Naive B cell (primary cell): ENCODE results near the gene EZH1. TPM values are rescaled to one million over a fixed set of nuclear protein-coding genes. Genes with fewer than 3 reads are reported as not detected.
"Not testable (repeated sequence)": the region's sequence is repeated elsewhere in the genome, so short reads cannot be mapped to it uniquely, and the experiment has no call there.

Experiments used
- ATAC-seq, 2 donors: fragments of 150-1000 bp; cut with Tn5 transposase; 2 replicates each; pipeline ENCODE4 v1.10.0; 2021; ENCODE audit warnings: low read depth in 2 of 2, mild to moderate bottlenecking in 2 of 2, moderate library complexity in 2 of 2
- DNase-seq: peaks from one replicate; pipeline ENCODE4 v3.0.0; 2022
- H3K27ac Mint-ChIP-seq, 6 donors: one replicate each; pipeline ENCODE4 v1.8.0; 2020 to 2022; ENCODE audit warnings: mild to moderate bottlenecking in 6 of 6, mixed read lengths in 6 of 6, moderate library complexity in 5 of 6, inconsistent platforms in 2 of 6
- H3K27me3 Mint-ChIP-seq, 3 donors: one replicate each; pipeline ENCODE4 v1.8.0; 2021 to 2022; ENCODE audit warnings: mixed read lengths in 3 of 3, mild to moderate bottlenecking in 1 of 3
- H3K36me3 Mint-ChIP-seq, 2 donors: one replicate each; pipeline ENCODE4 v1.8.0; 2020 to 2022; ENCODE audit warnings: mixed read lengths in 2 of 2, inconsistent platforms in 1 of 2, mild to moderate bottlenecking in 1 of 2
- H3K4me1 Mint-ChIP-seq, 3 donors: one replicate each; pipeline ENCODE4 v1.8.0; 2020 to 2022; ENCODE audit warnings: mixed read lengths in 3 of 3, inconsistent platforms in 1 of 3, mild to moderate bottlenecking in 1 of 3, moderate library complexity in 1 of 3
- H3K4me3 Mint-ChIP-seq, 8 donors: one replicate each; pipeline ENCODE4 v1.8.0; 2020 to 2022; ENCODE audit warnings: mild to moderate bottlenecking in 8 of 8, mixed read lengths in 8 of 8, moderate library complexity in 8 of 8, inconsistent platforms in 2 of 8
- H3K9me3 Mint-ChIP-seq, 7 donors: one replicate each; pipeline ENCODE4 v1.8.0; 2020 to 2022; ENCODE audit warnings: mixed read lengths in 7 of 7, mild to moderate bottlenecking in 5 of 7, inconsistent platforms in 2 of 7, moderate library complexity in 1 of 7
- polyA plus RNA-seq, 6 donors: library from polyadenylated mRNA; unstranded; fragments of 300-500 nt; fragmentation: Illumina TruSeq; gene quantifications; one replicate each; pipeline ENCODE4 v1.2.3, GENCODE V29; 2021; ENCODE audit warnings: low read depth in 6 of 6

EZH1 gene
- polyA plus RNA-seq, 6 donors from 2014 or later = 8.2 to 63.4 (median 47.3) TPM

DNA sequence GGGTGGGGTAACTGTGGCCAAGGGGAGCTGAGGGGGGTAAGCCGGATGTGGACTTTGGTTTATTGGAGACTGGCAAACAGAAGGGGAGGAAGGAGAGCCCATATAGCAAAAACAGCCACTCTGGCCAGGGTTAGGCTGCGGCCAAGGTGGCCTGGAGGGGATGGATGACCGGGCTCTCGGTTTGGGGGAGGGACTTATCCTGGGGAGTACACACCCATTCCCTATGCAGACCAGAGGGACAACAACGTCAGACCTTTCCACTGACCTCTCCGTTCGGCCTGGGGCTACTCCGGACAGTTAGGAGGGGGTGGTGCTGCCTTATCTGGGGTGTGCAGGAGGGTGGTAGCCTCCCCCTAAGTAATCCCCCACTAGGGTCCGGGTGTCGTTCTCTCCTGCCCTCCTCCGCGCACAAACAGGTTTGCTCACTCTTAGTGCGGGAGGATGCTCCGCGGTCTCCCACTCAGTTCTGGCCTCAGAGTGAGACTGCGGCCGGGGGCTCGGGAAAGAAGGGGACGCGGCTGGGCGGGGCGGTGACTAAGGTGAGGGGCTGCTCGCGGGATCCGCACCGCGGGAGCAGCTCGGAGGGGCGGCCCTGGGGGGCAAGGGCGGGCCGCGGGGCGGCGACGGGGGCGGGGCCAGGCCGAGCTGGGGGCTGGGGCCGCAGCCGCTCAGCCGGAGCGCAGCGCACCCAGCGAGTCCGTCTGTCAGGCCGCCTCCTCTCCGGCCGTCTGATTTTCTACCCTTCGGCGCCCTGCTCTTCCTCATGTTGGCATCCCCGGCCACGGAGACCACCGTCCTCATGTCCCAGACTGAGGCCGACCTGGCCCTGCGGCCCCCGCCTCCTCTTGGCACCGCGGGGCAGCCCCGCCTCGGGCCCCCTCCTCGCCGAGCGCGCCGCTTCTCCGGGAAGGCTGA, 35.4 kb upstream of the EZH1 start, which contains the start of gene WNK4:
WNK4 (plus strand) TSS at position 675 of the 915 bp plus-strand sequence; CDS start at position 764, 89 bp downstream.
- ATAC-seq = peak in 1 of 2 donors; percentile 27
- H3K36me3 Mint-ChIP-seq = peaks cover 11 to 25% of the 10 kb centered on the region in 2 donors
- peak within 1 kb of the TSS in 3 of 6 donors; percentile 44 to 88 (median 51) for H3K27ac Mint-ChIP-seq

GRCh38 chr17:42779304-42779935, 34.6 kb upstream of the EZH1 start:
- Mint-ChIP-seq H3K4me3 (peak overlapping the region in 5 of 8 donors; percentile 19 to 76 (median 27)), H3K4me1 (peaks cover 14 to 39% (median 38%) of the 10 kb centered on the region in 3 donors), H3K36me3 (peaks cover 11 to 25% of the 10 kb centered on the region in 2 donors), H3K27me3 (peaks cover 21 to 46% (median 39%) of the 10 kb centered on the region in 3 donors), H3K27ac (peak overlapping the region in 3 of 6 donors; percentile 44 to 88 (median 51)), H3K9me3 (peaks cover 0 to 2% (median 0%) of the 10 kb centered on the region in 7 donors)
- DNase-seq (no peak), ATAC-seq (no peak)

More for the DNA sequence above, 35.4 kb upstream of the EZH1 start, which contains the start of gene WNK4:
- Mint-ChIP-seq H3K4me1 (peaks cover 19 to 44% (median 43%) of the 10 kb centered on the region in 3 donors), H3K9me3 (peaks cover 0 to 2% (median 0%) of the 10 kb centered on the region in 7 donors), H3K4me3 (peak within 1 kb of the TSS; percentile 19 to 83 (median 60)), H3K27me3 (peaks cover 27 to 54% (median 47%) of the 10 kb centered on the region in 3 donors)
- DNase-seq = no peak

DNA sequence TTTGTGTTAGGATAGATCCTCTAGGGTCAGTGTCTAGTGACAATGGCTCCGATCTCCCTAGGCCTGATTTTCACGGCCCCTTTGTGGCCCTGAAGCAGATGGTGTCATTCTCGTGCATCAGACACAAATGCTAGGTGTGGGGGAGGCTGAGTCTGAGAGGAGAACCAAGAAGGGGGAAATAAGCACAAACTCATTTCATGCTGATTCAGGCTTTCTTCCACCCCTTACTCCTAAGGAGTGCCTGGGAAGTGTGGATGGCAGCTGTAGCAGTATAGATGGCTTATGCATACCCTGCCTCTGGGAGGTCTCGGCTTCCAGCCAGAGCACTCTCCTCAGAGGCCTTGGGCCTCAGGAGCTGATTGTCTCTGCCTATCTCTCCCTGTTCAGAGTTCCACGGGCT, 33.7 kb upstream of the EZH1 start:
- ATAC-seq = no peak
- DNase-seq = no peak
- Mint-ChIP-seq H3K27me3 (peaks cover 14 to 38% (median 30%) of the 10 kb centered on the region in 3 donors), H3K4me3 (no peak overlapping the region), H3K4me1 (peaks cover 21 to 41% (median 40%) of the 10 kb centered on the region in 3 donors), H3K27ac (no peak overlapping the region), H3K9me3 (peaks cover 0 to 2% (median 0%) of the 10 kb centered on the region in 7 donors), H3K36me3 (peaks cover 11 to 25% of the 10 kb centered on the region in 2 donors)

DNA sequence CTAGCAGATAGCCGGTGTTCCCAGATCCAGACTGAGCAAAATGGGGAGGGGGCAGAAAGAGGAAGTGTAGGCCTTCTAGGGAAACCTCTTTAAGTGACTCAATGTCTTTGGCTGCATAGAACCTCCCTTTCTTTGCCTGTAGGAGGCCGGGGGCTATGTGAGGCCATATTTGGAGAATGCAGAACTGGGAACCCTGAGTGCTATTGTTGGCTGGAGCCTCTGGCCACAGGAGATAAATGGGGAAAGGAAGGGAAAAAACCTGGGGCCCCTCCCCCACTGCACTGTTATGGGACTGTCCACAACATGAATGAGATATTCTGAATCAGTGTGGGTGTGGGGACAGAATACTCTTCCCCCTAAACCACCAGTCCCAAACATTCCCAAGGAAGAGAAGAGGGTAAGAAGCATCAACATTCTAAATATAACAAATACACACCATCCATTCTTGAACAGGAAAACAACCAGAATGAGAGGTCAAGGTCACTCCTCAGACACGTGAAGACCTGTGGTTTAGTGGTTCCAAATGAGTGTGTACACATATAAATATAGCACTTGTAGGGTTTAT, 30.8 kb upstream of the EZH1 start:
- peaks cover 0 to 4% (median 0%) of the 10 kb centered on the region in 7 donors for H3K9me3 Mint-ChIP-seq
- no peak overlapping the region for H3K27ac Mint-ChIP-seq
- peak overlapping the region in 5 of 8 donors; percentile 47 to 97 (median 95) for H3K4me3 Mint-ChIP-seq
- H3K4me1 Mint-ChIP-seq = peaks cover 24 to 45% (median 35%) of the 10 kb centered on the region in 3 donors
- peaks cover 11 to 25% of the 10 kb centered on the region in 2 donors for H3K36me3 Mint-ChIP-seq
- peaks cover 0 to 12% (median 8%) of the 10 kb centered on the region in 3 donors for H3K27me3 Mint-ChIP-seq
- DNase-seq = no peak
- ATAC-seq = no peak

DNA sequence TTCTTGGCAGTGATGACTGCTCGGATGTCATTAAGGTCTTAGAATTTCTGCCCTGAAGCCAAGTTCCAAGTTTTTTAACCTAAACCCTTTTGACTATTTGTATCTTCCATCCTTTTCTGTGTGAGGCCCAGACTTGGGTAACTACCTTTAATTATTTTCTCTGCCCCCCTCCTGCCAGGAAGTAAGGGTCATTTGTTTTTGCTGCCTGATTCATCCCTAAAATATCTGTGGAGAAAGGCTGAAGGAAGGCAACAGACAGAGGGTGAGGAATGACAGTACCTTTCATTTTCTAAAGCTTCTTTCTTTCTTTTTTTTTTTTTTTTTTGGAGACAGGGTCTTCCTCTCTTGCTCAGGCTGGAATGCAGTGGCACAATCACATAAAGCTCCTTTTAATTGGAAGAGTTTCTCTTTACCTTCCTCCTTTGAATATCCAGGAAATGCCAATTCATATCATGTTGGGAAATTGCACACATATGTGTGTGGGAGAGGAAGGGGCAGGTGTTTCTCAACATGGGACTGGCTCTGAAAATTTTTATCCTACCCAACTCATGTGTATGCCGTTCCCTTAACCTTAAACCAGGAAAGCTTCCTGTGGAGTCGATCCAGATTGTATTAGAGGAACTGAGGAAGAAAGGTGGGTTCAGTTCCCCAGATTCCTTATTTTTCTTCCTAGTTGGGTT, 29.4 kb upstream of the EZH1 start:
- H3K9me3 Mint-ChIP-seq = peaks cover 0 to 4% (median 0%) of the 10 kb centered on the region in 7 donors
- H3K36me3 Mint-ChIP-seq = peaks cover 5 to 16% of the 10 kb centered on the region in 2 donors
- DNase-seq (no peak), ATAC-seq (no peak)
- peak overlapping the region in 4 of 6 donors; percentile 98 to 99 (median 98) for H3K27ac Mint-ChIP-seq
- peaks cover 19 to 35% (median 24%) of the 10 kb centered on the region in 3 donors for H3K4me1 Mint-ChIP-seq
- H3K4me3 Mint-ChIP-seq = peak overlapping the region; percentile 95 to 100 (median 99)
- peaks cover 0 to under 1% (median 0%) of the 10 kb centered on the region in 3 donors for H3K27me3 Mint-ChIP-seq

GRCh38 chr17:42773290-42774035, 28.6 kb upstream of the EZH1 start, which contains the start of gene VPS25:
Gene VPS25, plus strand, starts transcription at chr17:42773449. Its CDS starts 27 bp downstream, at chr17:42773476.
- DNase-seq (peak; percentile 62), ATAC-seq (peak; percentile 94 to 98)
- Mint-ChIP-seq H3K36me3 (peaks cover 2 to 9% of the 10 kb centered on the region in 2 donors), H3K4me3 (peak within 1 kb of the TSS; percentile 95 to 100 (median 99)), H3K27ac (peak within 1 kb of the TSS; percentile 98 to 99 (median 98)), H3K27me3 (peaks cover 0 to 5% (median 0%) of the 10 kb centered on the region in 3 donors), H3K9me3 (peaks cover 0 to 4% (median 0%) of the 10 kb centered on the region in 7 donors), H3K4me1 (peaks cover 19 to 35% (median 22%) of the 10 kb centered on the region in 3 donors)

GRCh38 chr17:42772945-42773289, 28.1 kb upstream of the EZH1 start:
- ATAC-seq = peak in 1 of 2 donors; percentile 4
- H3K27ac Mint-ChIP-seq = peak overlapping the region; percentile 98 to 99 (median 98)
- peaks cover 0 to 3% of the 10 kb centered on the region in 2 donors for H3K36me3 Mint-ChIP-seq
- no peak for DNase-seq
- peak overlapping the region; percentile 95 to 100 (median 99) for H3K4me3 Mint-ChIP-seq
- peaks cover 19 to 35% (median 22%) of the 10 kb centered on the region in 3 donors for H3K4me1 Mint-ChIP-seq
- peaks cover 0 to 4% (median 0%) of the 10 kb centered on the region in 7 donors for H3K9me3 Mint-ChIP-seq
- peaks cover 2 to 11% (median 5%) of the 10 kb centered on the region in 3 donors for H3K27me3 Mint-ChIP-seq

GRCh38 chr17:42769964-42770363, 25.1 kb upstream of the EZH1 start:
- not testable (repeated sequence) for ATAC-seq, DNase-seq, H3K4me3 Mint-ChIP-seq, H3K27ac Mint-ChIP-seq, H3K36me3 Mint-ChIP-seq, H3K9me3 Mint-ChIP-seq
- Mint-ChIP-seq H3K27me3 (peaks cover 13 to 31% (median 24%) of the 10 kb centered on the region in 3 donors), H3K4me1 (peaks cover 19 to 28% (median 22%) of the 10 kb centered on the region in 3 donors)

GRCh38 chr17:42768006-42768405, 23.2 kb upstream of the EZH1 start:
- Mint-ChIP-seq H3K27ac (peak overlapping the region in 1 of 6 donors; percentile 44), H3K4me1 (peaks cover 7 to 13% (median 9%) of the 10 kb centered on the region in 3 donors), H3K4me3 (peak overlapping the region in 2 of 8 donors; percentile 23 to 32), H3K27me3 (peaks cover 24 to 45% (median 32%) of the 10 kb centered on the region in 3 donors)
- not testable (repeated sequence) for H3K9me3 Mint-ChIP-seq, DNase-seq, H3K36me3 Mint-ChIP-seq, ATAC-seq

DNA sequence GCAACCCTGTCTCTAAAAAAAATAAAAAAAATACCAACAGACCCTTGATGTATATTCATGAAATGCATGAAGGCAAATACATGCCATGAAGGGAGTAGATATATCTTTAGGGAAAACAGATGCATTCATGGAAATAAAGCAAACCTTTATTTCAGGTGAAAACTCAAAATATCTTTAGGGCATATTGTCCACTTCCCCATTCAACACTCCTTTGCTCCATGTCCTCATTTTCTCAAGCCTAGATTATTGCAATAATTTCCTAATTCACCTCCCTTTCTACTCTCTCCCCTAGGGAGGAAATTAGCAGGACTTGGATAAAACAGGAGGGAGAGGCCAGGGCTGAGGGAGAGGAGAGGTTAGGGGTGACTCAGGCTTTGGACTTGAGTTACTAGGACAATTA, 22.7 kb upstream of the EZH1 start:
- DNase-seq (no peak), ATAC-seq (no peak)
- H3K4me1 Mint-ChIP-seq = peaks cover 6 to 9% (median 9%) of the 10 kb centered on the region in 3 donors
- H3K36me3 Mint-ChIP-seq = no peaks in the 10 kb centered on the region
- H3K9me3 Mint-ChIP-seq = peaks cover 0 to 4% (median 0%) of the 10 kb centered on the region in 7 donors
- H3K27me3 Mint-ChIP-seq = peaks cover 24 to 50% (median 37%) of the 10 kb centered on the region in 3 donors
- H3K4me3 Mint-ChIP-seq = peak overlapping the region in 2 of 8 donors; percentile 32 to 57
- H3K27ac Mint-ChIP-seq = no peak overlapping the region

GRCh38 chr17:42766124-42766523, 21.3 kb upstream of the EZH1 start:
- ATAC-seq (no peak), DNase-seq (no peak)
- H3K27me3 Mint-ChIP-seq = peaks cover 29 to 62% (median 49%) of the 10 kb centered on the region in 3 donors
- H3K36me3 Mint-ChIP-seq = no peaks in the 10 kb centered on the region
- H3K4me1 Mint-ChIP-seq = peaks cover 6 to 9% (median 8%) of the 10 kb centered on the region in 3 donors
- peak overlapping the region in 1 of 6 donors; percentile 66 for H3K27ac Mint-ChIP-seq
- no peaks in the 10 kb centered on the region for H3K9me3 Mint-ChIP-seq
- H3K4me3 Mint-ChIP-seq = no peak overlapping the region
